ENCODE data around the gene NBPF9.
A peak's percentile ranks its signal among the peaks of the same experiment; 100 is the strongest.
"Not testable (repeated sequence)": the region's sequence is repeated elsewhere in the genome, so short reads cannot be mapped to it uniquely, and the experiment has no call there.

NBPF9 gene, protein sequence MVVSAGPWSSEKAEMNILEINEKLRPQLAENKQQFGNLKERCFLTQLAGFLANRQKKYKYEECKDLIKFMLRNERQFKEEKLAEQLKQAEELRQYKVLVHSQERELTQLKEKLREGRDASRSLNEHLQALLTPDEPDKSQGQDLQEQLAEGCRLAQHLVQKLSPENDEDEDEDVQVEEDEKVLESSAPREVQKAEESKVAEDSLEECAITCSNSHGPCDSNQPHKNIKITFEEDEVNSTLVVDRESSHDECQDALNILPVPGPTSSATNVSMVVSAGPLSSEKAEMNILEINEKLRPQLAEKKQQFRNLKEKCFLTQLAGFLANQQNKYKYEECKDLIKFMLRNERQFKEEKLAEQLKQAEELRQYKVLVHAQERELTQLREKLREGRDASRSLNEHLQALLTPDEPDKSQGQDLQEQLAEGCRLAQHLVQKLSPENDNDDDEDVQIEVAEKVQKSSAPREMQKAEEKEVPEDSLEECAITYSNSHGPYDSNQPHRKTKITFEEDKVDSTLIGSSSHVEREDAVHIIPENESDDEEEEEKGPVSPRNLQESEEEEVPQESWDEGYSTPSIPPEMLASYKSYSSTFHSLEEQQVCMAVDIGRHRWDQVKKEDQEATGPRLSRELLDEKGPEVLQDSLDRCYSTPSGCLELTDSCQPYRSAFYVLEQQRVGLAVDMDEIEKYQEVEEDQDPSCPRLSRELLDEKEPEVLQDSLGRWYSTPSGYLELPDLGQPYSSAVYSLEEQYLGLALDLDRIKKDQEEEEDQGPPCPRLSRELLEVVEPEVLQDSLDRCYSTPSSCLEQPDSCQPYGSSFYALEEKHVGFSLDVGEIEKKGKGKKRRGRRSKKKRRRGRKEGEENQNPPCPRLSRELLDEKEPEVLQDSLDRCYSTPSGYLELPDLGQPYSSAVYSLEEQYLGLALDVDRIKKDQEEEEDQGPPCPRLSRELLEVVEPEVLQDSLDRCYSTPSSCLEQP (N-terminal part only)

DNA sequence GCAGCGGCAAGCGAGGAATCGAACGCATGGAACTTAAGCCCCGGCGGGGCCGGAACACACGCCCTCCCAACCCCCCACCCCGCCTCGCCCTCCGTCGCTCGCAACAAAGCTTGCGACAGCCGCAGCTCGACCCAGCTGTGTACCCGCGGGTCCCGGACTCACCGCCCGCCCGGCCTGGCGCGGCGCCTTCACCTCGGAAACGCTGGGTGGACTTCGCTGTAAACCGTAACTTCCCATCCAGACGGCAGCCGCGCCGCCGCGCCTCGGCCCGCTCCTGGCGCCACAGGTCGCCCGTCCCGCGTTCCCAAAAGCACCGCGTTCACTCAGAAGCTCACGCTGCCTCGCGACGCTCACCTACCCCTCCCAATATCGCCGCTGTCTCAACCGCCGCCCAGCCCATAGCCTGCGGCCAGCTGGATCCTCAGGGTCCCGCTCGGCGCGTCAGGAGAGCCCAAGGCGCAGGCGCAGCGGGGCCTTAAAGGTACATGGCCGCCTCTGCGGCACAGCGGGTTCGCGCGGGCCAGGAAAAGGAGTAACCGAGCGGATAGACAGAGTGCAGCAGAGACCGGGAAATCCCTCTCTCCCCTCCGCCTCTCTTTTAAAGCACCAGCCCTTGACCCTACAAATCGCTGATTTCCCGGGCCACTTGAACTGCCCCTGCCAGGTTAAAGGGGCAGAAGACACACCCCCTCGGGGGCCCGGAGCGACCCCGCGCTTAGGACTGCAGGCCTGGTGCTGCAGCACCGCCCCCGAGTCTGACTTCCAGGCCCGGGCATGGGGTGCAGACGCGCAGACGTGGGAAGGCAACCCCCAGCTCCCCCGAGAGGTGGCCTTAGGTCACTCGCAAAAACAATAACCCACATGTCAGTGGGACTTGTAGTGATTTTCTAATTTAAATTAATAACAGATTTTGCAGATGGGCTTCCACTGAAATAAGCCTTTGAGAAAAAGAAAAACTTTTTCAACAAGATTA, at the start of gene NBPF9:
NBPF9 (minus strand) TSS at position 443 of the 973 bp plus-strand sequence. CDS start 21,412 bp downstream, outside the sequence.
- peak; percentile 49 for DNase-seq

DNA sequence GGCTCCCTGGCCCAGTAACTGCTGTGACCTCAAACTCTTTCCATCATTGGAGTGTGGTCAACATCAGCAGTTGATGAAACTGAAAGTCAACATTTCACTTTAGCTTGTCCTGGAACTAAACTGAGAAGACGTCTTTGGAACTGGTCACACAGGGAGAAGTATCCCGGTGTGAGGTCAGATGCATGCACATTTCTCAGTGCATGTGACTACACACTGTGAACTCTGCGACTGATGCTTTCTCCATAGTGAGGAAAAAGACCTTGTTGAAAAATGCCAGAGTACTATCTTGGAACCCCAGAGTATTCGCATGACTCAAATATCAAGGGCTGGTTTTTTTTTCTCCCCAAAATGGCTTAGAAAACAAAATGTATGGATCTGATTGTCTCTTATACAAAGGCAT, 46.6 kb upstream of the NBPF9 start:
- DNase-seq = not testable (repeated sequence)

DNA sequence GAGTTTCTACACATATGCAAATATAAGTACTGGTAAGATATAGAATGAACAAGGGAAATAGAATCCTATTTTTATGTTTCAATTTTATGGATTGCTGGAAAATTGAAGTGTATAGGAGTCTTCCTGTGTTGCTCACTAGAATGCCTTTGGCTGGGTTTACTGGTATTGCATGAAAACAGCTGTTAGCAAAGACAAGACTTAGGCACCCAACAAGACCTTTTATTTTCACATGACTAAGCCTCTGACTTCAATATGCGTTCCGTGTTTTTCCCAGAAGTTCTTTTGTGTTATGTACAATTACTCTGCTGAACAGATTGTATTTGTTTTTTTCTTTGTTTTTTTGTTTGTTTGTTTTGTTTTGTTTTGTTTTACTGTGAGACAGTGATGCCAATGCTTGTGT, 34.2 kb upstream of the NBPF9 start:
- not testable (repeated sequence) for DNase-seq

DNA sequence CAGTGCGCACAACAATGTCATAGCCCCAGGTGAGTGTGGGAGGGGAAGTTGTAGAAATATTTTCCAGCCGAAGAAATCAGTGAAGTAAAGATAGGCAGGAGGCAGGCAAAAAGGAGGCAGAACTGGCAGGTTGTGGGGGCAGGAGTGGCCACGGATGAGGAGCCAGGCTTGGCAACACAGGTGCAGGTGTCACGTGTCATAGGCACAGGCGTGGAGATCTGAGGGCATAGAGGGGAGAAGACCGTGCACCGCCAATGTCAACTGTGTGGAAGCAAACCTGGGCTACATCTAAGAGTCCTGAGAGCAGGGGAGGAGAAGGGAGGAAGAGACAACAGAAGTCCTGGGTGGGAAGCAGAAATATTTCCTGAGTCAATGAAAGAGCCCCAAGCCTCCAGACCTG, 27.6 kb upstream of the NBPF9 start:
- not testable (repeated sequence) for DNase-seq

DNA sequence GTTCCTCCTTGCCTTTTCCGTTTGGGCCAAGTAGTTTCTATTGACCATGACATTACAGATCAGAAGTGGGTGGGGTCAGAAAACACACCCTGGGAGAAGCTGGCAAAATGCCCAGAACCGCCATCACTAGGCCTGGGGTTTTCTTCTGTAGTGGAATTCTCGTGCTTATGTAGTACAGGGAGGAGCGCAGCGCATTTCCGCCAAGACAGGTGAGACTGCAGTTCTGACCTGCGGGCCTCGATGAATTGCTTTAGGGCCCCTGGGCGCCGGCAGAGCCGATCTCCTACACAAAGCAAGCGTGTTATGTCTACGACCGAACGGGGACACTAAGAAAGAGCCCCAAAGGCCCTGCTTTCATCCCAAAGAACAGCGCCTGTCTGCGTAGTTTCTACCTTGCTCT, 25.9 kb upstream of the NBPF9 start:
- not testable (repeated sequence) for DNase-seq

DNA sequence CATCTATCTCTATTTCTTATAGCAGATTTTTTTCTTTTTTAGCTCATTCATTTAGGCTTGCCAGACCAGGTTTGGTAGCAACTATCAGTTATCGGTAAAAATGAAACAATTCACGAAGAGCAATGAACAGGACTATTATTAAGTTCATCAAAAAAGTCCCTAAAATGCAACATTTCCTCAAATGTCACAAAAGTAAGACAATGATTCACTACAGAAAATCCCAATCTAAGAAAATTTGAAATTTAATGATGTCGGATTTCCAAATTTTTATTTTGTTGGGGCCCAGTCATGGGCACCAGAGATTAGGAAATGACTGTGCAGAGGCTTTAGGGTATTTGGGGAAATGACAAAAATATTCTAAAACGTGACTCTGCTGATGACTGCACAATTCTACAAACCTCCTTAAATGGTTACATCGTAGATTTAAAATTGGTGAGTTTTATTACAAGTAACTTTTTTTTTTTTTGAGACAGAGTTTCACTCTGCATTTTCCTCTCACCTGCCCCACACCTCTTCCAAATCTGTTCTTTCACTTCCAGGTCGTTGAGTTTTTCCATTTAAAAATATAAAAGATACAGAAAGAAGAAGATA, 23.3 kb upstream of the NBPF9 start:
- DNase-seq = not testable (repeated sequence)

DNA sequence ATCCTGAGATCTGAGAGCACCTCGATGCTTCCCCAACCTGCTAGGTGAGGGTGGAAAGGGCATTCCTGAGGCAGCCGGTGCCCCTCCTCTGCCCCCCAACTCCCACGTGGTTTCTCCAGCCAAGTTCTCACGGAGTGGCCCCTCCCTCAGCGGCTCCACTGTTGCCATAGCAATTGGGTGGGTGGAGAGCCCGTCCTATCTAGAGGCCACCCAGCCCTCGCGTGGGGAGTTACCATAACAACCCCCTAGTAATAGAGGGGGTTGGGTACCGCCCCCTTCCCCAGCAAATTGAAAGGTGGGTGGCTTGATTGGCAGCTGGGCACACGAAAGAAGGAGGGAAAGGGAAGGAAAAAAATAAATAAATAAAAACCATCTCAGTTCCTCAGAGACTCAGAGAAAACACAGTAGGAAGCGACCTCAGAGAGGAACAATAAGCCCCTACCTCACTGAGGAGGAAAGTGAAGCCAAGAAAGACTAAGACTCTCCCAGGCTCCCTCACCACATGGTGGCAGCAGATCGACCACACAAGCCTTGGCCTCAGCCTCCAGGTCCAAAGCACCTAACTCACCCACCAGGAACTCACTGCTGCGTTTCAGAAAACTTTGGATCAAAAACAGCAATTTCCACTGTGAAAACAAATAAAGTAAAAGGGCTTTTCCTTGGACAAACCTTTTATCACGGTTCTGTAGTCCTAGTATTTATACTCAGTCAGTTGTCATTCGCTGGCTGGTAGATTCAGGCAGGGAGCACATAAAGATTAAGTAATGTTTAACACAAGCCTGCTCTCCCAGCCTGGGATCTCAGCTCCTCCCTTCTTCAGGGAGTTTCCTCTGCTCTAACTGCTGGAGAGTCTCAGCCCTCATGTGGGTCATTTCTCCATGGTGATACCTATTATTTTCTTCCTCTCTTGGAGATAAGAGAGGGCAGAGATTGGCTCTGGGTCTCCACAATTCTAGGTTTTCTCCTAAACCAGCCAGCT, 20.9 kb upstream of the NBPF9 start:
- DNase-seq = peak; percentile 24

DNA sequence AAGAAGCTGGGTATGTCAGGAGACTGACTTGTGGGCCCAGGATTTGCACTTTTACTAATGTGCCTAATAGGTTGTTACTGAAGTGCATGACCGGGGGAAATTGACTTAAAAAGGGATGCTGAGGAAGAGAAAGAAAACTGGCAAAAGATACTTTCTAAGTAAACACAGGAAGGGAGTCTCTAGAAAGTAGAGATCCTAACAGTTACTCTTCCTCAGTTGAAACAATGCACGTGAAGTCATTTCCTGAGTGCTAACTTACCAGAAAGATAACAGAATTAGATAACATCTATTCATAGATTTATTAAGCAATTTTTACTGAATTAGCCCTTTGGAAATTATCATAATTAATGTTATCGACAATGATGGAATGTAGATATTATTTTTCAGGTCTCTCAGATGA, 9.5 kb upstream of the NBPF9 start:
- DNase-seq = not testable (repeated sequence)

DNA sequence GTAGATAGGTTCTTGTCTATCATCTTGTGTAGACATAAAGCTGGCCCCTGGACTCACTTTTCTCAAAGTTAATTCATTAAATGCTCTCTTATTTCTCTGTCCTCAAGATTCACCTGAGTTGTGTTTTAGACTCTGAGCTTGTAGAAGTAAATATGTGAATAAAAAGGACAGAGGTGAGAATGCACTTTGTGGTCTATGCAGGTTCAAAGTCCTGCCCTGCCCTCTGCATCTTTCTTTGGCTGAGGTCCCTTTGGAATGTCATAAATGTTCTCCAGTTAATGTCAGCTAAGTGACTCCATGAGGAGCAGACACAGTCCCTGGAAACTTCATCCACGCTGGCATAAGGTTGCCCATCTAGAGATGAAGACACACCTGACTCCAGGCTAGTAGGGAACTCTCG, 7.0 kb upstream of the NBPF9 start:
- not testable (repeated sequence) for DNase-seq

DNA sequence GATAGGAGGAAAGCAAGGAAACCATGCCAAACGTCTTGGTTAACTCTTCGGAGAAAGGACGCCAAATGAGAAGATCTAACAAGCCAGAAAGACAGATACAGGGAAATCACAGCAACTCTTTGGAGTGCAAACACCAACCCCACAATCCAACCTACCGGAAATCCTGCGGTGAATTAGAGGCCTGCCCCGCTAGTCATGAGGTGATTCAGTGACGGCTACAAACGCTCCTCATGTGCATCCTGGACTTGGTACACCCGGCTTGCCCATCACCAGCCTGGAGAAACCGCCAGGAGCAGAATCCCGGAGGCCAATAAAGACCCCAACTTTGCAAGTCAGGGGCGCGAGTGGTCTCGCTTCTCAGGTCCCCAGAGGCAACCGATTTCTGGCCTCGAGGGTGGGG, 777 bp downstream of the NBPF9 start:
- not testable (repeated sequence) for DNase-seq

DNA sequence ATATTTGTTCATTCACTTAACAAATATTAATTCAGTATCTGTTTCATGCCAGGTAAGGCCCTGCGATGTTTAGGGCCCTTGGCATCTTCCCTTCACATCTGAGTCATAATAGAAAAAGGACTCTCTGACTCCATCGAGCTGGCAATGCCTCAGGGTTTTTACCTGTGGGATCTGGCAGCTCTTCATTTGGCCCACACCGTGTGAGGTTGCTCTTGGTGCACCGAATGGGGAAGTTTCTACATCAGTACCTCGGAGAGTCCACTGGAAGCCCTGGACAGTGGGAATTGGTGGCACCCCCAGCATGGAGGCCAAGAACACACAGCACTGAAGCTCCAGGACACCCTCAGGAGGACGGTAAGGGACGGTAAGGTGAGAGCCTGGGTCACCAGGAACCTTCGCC, 5.1 kb downstream of the NBPF9 start:
- not testable (repeated sequence) for DNase-seq

DNA sequence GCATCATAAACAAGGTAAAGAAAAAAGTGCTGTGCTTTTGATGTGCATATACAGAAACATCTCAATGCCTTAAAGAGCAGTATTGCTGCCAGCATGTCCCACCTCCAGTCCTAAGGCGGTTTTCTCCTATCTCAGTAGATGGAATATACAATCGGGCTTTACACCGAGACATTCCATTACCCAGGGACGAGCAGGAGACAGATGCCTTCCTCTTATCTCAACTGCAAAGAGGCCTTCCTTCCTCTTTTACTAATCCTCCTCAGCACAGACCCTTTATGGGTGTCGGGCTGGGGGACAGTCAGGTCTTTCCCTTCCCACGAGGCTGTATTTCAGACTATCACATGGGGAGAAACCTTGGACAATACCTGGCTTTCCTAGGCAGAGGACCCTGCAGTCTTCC, 10.2 kb downstream of the NBPF9 start:
- DNase-seq = not testable (repeated sequence)

DNA sequence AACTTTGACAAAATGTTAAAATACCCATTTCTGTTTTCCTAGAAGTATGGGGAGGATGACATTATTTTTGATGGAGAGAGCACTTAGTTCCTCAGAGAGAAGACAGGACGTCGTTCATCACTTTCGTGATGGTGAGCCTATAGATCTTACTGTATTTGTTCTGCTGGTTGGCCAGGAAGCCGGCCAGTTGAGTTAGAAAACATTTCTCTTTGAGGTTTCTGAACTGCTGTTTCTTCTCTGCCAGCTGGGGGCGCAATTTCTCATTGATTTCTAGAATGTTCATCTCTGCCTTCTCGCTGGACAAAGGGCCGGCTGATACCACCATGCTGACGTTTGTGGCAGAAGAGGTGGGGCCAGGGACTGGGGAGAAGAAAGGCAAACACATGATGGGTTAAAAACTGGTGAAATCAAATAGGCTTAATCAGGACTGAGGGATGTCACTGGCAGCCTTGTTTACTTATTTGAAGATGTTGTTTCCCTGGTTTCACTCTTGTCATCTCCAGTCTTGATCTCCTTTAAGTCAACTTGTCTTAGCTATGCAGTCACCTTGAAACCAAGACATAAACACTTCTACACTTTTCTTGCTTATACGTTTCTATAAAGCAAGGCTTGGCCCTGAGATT, 27.7 kb downstream of the NBPF9 start:
- DNase-seq = not testable (repeated sequence)

DNA sequence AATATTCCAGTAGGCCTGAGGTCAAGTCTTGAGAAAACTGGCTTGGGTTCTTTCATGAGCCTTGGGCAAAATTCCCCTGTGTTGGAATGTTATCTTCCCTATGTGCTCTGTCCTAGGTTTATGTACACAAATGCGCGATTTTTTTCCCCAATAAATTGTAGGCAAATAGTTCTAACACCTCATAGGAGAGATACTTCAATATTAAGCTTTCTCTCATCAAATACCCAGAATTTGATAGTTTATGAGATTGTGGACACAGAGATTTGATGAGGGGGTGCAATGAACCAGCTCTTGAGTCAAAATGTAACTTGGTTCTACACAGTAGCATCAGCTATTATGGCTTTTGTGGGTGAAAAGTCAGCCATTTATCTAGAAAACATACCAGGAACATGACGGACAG, 38.7 kb downstream of the NBPF9 start:
- DNase-seq = not testable (repeated sequence)

DNA sequence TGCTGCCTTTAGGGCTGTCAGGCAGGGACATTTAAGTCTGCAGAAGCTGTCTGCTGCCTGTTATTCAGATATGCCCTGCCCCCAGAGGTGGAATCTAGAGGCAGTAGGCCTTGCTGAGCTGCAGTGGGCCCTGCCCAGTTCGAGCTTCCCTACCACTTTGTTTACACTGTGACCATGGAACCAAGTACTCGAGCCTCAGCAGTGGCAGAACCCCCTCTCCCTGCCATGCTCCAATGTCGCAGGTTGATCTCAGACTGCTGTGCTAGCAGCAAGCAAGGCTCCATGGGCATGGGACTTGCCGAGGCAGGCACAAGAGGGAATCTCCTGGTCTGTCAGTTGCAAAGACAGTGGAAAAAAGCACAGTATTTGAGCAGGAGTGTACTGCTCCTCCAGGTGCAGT, 60.3 kb downstream of the NBPF9 start:
- not testable (repeated sequence) for DNase-seq

DNA sequence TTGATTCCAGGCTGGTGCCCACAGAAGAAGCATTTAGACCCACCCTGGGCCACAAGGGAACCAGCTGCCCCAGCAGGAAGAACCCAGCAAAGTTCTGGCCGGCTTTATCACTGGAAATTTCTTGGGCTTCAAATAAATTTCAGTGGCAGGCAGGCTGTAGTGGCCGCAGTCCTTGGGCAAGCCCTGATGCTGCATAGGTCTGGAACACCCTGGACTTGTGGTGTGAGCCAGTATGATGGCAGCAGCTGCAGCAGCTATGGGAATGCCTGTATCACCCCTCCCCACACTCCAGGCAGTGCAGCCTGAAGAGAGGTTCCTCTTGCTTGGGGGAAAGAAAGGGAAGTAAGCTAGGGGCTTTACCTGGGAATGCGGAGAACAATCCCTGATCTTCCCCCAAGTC, 69.4 kb downstream of the NBPF9 start:
- not testable (repeated sequence) for DNase-seq

DNA sequence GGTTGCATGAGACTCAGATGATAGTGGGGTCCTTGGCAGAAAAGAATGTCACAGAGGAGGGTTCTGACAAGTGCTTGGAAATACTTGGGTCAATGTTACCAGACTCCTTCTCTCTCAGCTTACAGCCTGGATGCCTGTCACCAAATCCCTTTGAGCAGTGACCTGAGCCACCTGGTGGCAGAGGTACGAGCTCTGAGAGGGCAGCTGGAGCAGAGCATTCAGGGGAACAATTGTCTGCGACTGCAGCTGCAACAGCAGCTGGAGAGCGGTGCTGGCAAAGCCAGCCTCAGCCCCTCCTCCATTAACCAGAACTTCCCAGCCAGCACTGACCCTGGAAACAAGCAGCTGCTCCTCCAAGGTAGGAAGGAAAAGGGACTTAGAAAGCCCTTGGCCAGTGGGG, 79.0 kb downstream of the NBPF9 start:
- DNase-seq = not testable (repeated sequence)

DNA sequence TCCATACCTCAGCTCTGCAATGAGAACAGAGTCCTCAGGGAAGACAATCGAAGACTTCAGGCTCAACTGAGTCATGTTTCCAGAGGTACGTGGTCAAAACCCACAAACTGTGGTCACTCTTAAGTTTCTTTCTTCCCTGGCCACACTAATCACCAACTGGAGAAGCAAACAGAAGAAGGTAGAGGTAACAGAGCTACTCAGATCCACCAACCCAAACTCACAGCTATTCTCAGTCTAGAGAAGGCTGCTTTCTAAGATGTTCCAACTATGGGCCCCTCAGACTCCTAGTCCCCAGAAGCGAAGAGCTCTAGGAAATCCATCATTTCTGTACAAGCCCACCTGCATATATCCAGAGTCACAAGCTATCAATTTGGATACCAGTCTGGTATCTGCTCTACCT, 84.8 kb downstream of the NBPF9 start:
- DNase-seq = not testable (repeated sequence)

DNA sequence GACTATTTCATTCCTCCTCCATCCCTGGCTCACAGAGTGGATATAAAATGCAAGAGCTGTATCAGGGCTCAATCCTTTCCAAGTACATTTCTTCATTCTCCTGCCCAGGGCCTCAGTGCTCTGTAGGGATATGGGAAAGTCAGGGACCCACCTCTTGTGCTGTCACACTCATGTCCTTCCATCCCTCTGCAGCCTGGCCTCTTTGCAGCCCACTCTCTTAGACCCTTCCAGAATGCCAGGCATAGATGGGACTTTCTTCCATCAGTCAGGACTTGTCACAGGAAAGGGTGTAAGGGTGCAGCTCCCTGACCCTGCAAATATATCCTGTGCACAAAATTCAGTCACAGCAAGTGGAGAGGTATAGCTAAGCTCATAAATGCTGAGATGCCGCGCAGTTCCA, 86.7 kb downstream of the NBPF9 start:
- not testable (repeated sequence) for DNase-seq

DNA sequence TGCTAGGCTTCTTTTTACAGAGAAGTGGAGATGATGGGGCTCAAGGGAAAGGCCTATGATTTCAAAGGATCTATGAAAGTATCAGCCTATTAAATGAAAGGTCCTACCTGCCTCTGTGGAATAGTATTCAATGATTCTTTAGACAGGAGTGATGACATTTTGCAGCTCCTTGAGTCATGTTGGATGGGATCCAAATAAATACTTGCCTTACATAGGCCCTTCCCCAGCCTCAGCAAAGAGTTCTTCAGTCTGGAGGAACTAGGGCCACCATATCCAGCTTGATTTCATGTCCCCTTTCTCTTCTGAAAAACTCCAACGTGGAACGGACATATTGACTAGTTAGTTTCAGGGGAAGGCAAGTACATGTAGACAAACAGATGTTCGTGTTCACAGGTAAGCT, 87.8 kb downstream of the NBPF9 start:
- not testable (repeated sequence) for DNase-seq

All from hematopoietic multipotent progenitor cell treated with erythropoietin and hydrocortisone succinate and interleukin-3 and kit ligand, for 4 days (in vitro differentiated cells).